Calu3 (cell line): ENCODE results near the gene RPL27. TPM values are rescaled to one million over a fixed set of nuclear protein-coding genes. Genes with fewer than 3 reads are reported as not detected.

ENCODE experiments used
- BruUV-seq: library from RNA; stranded (reverse); fragments of 400-500 nt; replicated peaks from 2 replicates; lab custom pipeline; 2021; lab: Mats Ljungman, UMichigan
- CTCF ChIA-PET: fragments of 300-600 bp; sonication (Branson Sonifier 250); formaldehyde crosslinking; loops from one replicate; lab custom pipeline; 2022; ENCODE audit warnings: antibody characterized with exemption; lab: Charles Lee
- DNase-seq: peaks from one replicate; pipeline ENCODE4 v3.0.0; 2022
- H3K27ac Mint-ChIP-seq: one replicate; pipeline ENCODE4 v1.8.0; 2022; ENCODE audit warnings: mixed read lengths; ENCODE audit not compliant: unreplicated experiment
- H3K27me3 Mint-ChIP-seq: one replicate; pipeline ENCODE4 v1.8.0; 2022; ENCODE audit warnings: mixed read lengths; ENCODE audit not compliant: unreplicated experiment
- H3K36me3 Mint-ChIP-seq: one replicate; pipeline ENCODE4 v1.8.0; 2022; ENCODE audit warnings: mild to moderate bottlenecking, moderate library complexity, mixed read lengths; ENCODE audit not compliant: insufficient read depth, unreplicated experiment
- H3K4me1 Mint-ChIP-seq: one replicate; pipeline ENCODE4 v1.8.0; 2022; ENCODE audit warnings: mild to moderate bottlenecking, low read depth, mixed read lengths; ENCODE audit not compliant: unreplicated experiment
- H3K4me3 Mint-ChIP-seq: one replicate; pipeline ENCODE4 v1.8.0; 2022; ENCODE audit warnings: mild to moderate bottlenecking, low read depth, moderate library complexity, mixed read lengths; ENCODE audit not compliant: unreplicated experiment
- H3K9me3 Mint-ChIP-seq: one replicate; pipeline ENCODE4 v1.8.0; 2022; ENCODE audit warnings: low read depth, mixed read lengths; ENCODE audit not compliant: unreplicated experiment
- intact Hi-C: fragments of 100-400 bp; cut with micrococcal nuclease; formaldehyde crosslinking; loops from one replicate; pipeline ENCODE4 v1.10.0; 2022; ENCODE audit not compliant: unreplicated experiment
- total RNA-seq: library from RNA; stranded (reverse); gene quantifications from 2 replicates; pipeline ENCODE4 v1.2.3, GENCODE V29; 2022
- TF ChIP-seq, protein P1 (sequence below): fragments of 200-600 bp; IDR thresholded peaks from one replicate; pipeline ENCODE4 v1.8.0; 2022; ENCODE audit warnings: antibody characterized with exemption; ENCODE audit not compliant: unreplicated experiment

RPL27 gene
- total RNA-seq, 1 experiment from 2014 or later: 1,292 TPM

DNA sequence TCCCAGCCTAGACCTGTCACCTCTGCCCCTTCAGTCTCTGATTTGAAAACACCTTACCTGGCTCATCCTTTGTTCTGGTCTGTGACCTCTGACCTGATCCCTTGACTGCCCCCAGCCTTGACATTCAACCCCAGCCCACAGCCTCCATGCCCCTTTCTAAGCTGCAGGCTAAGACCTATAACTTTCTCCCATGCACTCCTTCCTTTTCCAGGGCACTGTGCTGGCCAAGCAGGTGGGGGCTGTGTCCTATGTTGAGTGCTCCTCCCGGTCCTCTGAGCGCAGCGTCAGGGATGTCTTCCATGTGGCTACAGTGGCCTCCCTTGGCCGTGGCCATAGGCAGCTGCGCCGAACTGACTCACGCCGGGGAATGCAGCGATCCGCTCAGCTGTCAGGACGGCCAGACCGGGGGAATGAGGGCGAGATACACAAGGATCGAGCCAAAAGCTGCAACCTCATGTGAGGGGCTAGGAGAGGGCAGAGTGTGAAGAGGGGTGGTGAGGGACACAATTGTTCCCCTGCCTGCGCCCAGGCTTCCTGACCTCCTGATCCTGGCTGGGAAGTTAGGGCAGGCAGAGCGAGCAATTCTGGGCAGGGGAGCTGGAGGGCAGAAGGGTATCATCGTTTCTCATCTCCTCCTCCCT, 30.1 kb downstream of the RPL27 start:
- CTCF ChIA-PET: no interaction called here
- Mint-ChIP-seq H3K4me1 (peaks cover 10% of the 10 kb centered on the region), H3K27me3 (peaks cover 43% of the 10 kb centered on the region), H3K36me3 (peaks cover 17% of the 10 kb centered on the region), H3K9me3 (no peaks in the 10 kb centered on the region), H3K27ac (no peak overlapping the region), H3K4me3 (no peak overlapping the region)
- TF ChIP-seq, protein P1, sequence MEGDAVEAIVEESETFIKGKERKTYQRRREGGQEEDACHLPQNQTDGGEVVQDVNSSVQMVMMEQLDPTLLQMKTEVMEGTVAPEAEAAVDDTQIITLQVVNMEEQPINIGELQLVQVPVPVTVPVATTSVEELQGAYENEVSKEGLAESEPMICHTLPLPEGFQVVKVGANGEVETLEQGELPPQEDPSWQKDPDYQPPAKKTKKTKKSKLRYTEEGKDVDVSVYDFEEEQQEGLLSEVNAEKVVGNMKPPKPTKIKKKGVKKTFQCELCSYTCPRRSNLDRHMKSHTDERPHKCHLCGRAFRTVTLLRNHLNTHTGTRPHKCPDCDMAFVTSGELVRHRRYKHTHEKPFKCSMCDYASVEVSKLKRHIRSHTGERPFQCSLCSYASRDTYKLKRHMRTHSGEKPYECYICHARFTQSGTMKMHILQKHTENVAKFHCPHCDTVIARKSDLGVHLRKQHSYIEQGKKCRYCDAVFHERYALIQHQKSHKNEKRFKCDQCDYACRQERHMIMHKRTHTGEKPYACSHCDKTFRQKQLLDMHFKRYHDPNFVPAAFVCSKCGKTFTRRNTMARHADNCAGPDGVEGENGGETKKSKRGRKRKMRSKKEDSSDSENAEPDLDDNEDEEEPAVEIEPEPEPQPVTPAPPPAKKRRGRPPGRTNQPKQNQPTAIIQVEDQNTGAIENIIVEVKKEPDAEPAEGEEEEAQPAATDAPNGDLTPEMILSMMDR: no peak
- DNase-seq: no peak
- intact Hi-C loops: loop anchor here (10.0 kb wide), 1 partner anchor 316 kb away; no protein-coding TSS in a partner anchor
- no TSS peak for BruUV-seq

DNA sequence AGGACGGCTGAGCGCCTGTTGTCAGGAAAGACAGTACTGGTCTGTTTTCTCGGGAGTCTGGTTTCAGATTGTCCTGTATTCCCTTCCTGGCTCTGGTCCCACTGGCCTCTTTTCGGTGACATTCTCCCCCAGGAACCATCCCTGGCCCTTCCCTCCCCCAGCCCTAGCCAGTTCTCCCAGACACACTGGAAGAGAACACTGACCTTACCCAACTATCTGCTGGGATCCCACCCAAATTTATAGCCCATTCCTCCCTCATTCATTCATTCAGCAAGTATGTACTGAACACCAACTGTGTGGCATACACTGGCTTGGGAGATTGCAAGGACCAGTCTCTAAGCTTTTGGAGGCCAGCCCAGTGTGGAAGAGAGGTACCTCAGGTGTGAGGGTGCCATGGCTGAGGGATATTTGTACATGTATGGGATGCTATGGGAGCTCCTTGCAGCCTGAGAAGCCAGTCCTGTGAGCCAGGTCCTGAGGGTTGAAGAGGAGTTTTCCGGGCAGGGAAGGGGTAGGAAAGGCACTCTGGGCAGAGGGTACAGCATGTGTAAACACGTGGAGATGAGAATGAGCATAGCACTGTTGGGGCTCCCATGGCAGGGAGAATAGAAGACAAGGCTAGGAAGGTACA, 32.0 kb downstream of the RPL27 start:
- peaks cover 5% of the 10 kb centered on the region for H3K36me3 Mint-ChIP-seq
- CTCF ChIA-PET: interaction anchor here (0.6 to 1.6 kb wide), 3 partner anchors 12 to 1909 kb away, joined by 3 to 4 read pairs (median 4); no protein-coding TSS in a partner anchor
- no peak for DNase-seq
- intact Hi-C loops: no loop called here
- no peaks in the 10 kb centered on the region for H3K4me1 Mint-ChIP-seq
- H3K27ac Mint-ChIP-seq: no peak overlapping the region
- BruUV-seq: no TSS peak
- TF ChIP-seq, protein P1: no peak
- no peak overlapping the region for H3K4me3 Mint-ChIP-seq
- no peaks in the 10 kb centered on the region for H3K9me3 Mint-ChIP-seq
- peaks cover 28% of the 10 kb centered on the region for H3K27me3 Mint-ChIP-seq

DNA sequence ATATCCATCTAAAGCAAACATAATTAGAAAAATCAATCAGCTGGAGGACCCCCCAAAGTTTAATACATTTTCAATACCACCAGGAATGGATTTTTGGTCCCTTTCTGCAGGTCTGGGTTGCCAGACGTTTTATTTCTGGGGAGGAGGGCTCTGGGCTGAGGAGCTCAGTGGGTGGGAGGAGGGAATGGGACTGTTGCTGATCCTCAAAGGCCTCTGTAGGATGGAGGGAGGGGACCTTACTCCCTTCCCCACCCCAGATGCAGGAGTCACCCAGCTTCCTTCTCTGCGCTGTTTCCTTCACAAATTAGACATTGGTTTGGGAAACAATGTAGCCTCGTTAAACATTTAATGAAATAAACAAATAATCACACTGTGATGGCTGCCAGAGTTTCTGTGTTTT, 33.4 kb downstream of the RPL27 start:
- H3K36me3 Mint-ChIP-seq: peaks cover 5% of the 10 kb centered on the region
- BruUV-seq: no TSS peak
- CTCF ChIA-PET: interaction anchor here (0.7 to 1.6 kb wide), 3 partner anchors 11 to 321 kb away, joined by 3 to 4 read pairs (median 4); no protein-coding TSS in a partner anchor
- intact Hi-C loops: no loop called here
- no peaks in the 10 kb centered on the region for H3K4me1 Mint-ChIP-seq
- no peak for DNase-seq
- peaks cover 25% of the 10 kb centered on the region for H3K27me3 Mint-ChIP-seq
- no peaks in the 10 kb centered on the region for H3K9me3 Mint-ChIP-seq
- TF ChIP-seq, protein P1: no peak
- H3K27ac Mint-ChIP-seq: no peak overlapping the region
- H3K4me3 Mint-ChIP-seq: no peak overlapping the region

DNA sequence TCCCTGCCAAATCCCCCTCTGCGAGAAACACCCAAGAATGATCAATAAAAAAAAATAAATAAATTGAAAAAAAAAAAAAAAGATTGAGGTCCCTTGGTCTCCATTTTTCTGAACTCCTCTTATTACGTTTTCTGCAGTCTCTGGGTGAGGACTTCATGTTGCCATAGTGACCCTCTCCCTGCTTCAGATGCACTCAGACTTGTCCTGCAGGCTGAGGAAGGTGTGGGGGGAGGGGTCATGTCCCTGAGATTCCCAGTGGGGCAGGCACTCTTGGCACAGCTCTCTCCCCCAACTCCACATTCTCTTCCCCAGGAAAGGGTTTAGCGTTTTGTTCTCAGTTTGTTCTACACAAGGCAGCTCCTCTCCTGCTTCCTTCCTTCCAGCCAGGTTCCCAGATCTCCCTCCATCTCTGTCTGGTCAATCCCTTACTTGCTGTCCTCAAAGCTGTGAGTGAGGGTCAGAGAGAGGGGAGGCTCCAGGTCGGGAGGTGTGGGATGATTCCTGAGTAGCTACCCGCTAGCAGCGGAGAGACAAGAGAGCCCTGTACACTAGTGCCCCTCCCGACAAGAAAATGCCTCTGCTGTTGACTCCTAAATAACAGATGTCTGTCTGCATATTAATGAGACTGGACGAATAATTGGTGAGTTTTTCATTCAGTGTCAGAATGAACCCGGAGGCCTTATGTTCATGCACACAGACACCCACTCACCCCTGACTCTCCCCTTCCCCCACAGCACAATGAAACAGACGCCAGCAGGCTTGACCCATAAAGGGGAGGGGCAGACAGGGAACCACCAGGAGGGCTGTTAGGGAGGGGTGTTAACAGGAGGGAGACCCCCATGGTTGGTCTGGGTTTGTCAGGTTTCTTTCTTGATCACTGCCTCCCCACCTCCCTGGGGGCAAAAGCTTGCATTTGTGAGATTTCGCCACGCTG, 36.0 kb downstream of the RPL27 start:
- peaks cover 5% of the 10 kb centered on the region for H3K27me3 Mint-ChIP-seq
- intact Hi-C loops: no loop called here

More for the DNA sequence above, 36.0 kb downstream of the RPL27 start:
- TF ChIP-seq, protein P1: no peak
- no TSS peak for BruUV-seq
- no peak overlapping the region for H3K4me3 Mint-ChIP-seq
- peaks cover 9% of the 10 kb centered on the region for H3K36me3 Mint-ChIP-seq
- DNase-seq: no peak
- H3K9me3 Mint-ChIP-seq: no peaks in the 10 kb centered on the region
- H3K4me1 Mint-ChIP-seq: no peaks in the 10 kb centered on the region
- CTCF ChIA-PET: interaction anchor here (0.7 to 0.9 kb wide), 2 partner anchors 10 to 1591 kb away, joined by 3 to 4 read pairs; no protein-coding TSS in a partner anchor
- no peak overlapping the region for H3K27ac Mint-ChIP-seq
